ENCODE data around the gene PIKFYVE. TPM values are rescaled to one million over a fixed set of nuclear protein-coding genes. Genes with fewer than 3 reads are reported as not detected.

PIKFYVE gene
- total and polyA plus RNA-seq, 2 experiments from 2014 or later = 4.8 to 19.7 TPM

DNA sequence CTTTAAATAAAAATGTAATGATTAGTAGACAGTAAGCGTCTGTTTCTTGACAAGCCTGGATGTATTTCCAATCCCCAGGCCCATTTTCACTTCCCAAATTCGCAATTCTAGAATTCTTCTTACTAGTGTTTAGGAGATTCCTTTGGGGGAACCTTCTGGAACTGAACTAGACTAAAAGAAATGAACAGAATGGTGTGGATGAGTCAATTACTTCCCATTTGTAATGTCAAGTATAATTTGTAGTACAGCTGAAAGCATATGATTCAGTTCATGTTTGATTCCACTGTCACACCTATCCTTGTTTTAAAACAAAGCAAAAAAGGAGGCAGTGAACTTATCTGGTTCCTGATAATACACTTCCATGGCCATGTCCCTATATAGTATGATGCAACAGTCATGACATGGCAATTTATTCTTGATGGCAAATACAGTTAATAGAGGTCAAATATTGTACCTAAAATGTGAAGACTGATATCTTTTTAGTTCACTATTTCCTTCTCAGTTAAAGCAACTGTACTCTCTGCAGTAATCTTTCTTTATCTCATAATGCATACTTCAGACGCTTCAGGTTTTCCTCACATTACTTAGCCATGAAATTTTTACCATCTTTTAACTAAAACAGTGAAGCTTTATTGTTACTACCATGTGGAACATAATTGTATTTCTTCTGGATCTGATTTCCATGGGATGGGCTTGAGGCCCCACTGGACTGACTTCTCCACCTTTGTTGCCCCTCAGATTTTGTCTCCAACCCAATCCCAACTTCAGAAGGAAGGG is 13.2 kb upstream of the PIKFYVE start:
- TF ChIP-seq EZH2phosphoT487 (IDR thresholded peaks at IDR 0.05; ENCODE audit: insufficient read depth, low read depth) (no peak), EZH2 (IDR thresholded peaks at IDR 0.05; ENCODE audit: insufficient read depth, poor library complexity, severe bottlenecking) (no peak)
- 98% methylated on average over 3 of the region's 3 CpGs for WGBS, 2 experiments (ENCODE audit: low coverage in 1 of 2, low lambda C conversion rate in 2 of 2, missing lambda C conversion rate in 2 of 2)
- in situ Hi-C loops (cut with MboI) = no loop called here
- Histone ChIP-seq H3K4me2 (ENCODE audit: unreplicated experiment) (peak overlapping the region; percentile 98), H2AFZ (peak overlapping the region; percentile 98), H3K79me2 (ENCODE audit: insufficient read depth) (no peaks in the 10 kb centered on the region), H3K9me2 (ENCODE audit: insufficient read depth) (no peaks in the 10 kb centered on the region), H3K4me3 (0 out of 2 replicates have a peak overlapping the region, but pooled peaks have one; percentile 97), H3F3A (ENCODE audit: insufficient read depth) (peaks cover 16% of the 10 kb centered on the region), H3K27me3 (replicated peaks; ENCODE audit: insufficient read depth) (no peaks in the 10 kb centered on the region), H3K36me3 (ENCODE audit: low read depth) (peaks cover 4% of the 10 kb centered on the region; the same call in 1 of the 2 replicates), H3K27ac (0 out of 2 replicates have a peak overlapping the region, but pooled peaks have one; percentile 59), H3K9me3 (ENCODE audit: low read depth) (no peaks in the 10 kb centered on the region), H3K9ac (peak overlapping the region; percentile 74; the same call in 1 of the 2 replicates), H3K4me1 (ENCODE audit: insufficient read depth) (peaks cover 17% of the 10 kb centered on the region), H4K20me1 (ENCODE audit: insufficient read depth) (no peaks in the 10 kb centered on the region)
- peak; percentile 6 for DNase-seq

DNA sequence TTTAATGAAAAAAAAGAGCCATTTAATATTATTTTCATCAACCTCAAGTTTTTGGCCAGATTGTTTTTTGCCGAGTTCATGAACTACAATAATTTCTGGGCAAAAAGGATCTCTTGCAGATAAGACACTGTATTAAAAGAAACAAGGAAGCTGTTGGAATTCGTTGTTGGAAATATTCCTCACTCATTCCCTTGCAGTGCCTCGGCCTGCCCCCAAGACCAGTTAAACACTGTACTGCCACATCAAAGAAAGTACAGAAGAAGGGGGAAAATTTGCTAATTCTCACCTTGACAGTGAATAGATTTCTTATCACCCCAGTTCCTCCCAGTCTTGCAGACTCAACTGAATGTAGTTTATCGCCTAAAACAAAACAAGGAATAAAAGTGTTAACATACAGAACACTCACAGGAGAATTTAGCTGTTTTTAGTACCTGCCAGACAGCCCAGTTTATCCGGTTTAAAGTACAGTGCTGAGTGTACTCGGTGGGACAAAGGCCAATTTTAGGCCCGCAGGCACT is 12.4 kb upstream of the PIKFYVE start:
- WGBS, 2 experiments (ENCODE audit: low coverage in 1 of 2, low lambda C conversion rate in 2 of 2, missing lambda C conversion rate in 2 of 2) = 1 to 6% methylated on average over 7 of the region's 7 CpGs
- H3K4me2 ChIP-seq (ENCODE audit: unreplicated experiment) = peak overlapping the region; percentile 98
- in situ Hi-C loops (cut with MboI) = no loop called here

DNA sequence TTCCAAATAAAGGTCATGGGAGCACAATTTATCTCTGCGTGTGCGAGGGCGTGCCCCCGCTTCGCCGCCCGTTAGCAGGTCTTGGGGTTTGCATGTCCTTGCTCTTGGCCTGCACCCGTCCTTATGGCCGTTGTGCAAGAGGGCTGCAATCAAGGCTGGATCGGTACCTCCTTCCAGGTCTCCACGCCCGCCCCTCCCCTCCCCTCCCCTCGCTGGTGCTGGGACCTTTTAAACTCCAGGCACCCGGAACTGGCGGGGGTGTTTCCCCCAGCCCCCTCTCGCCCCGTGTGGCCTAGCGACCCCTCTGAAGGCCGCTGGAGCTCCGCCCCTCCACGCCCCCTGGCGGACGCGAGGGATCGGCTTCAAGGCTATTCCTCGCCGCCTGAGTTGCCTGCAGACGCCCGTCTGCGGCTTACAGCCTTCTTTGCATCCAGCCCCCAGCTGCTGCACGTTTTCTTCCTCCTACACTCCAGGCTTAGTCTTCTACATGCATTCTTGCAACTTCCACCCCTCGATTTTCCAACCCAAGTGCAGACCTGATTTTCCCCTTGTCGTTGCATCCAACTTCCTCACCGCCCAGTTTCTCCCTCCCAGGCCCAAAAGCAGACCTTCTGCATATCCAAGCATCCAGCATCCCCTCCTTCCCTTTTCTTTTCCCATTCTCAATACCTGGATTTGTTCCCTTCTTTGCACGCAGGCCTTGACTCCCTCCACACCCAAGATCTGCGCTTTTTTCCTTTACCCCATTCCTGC is 11.8 kb upstream of the PIKFYVE start:
- H2AFZ ChIP-seq = peak overlapping the region; percentile 98
- H3K27me3 ChIP-seq (replicated peaks; ENCODE audit: insufficient read depth) = no peaks in the 10 kb centered on the region
- H3K9me2 ChIP-seq (ENCODE audit: insufficient read depth) = no peaks in the 10 kb centered on the region
- H3K4me2 ChIP-seq (ENCODE audit: unreplicated experiment) = peak overlapping the region; percentile 98
- H3K79me2 ChIP-seq (ENCODE audit: insufficient read depth) = no peaks in the 10 kb centered on the region
- DNase-seq = peak; percentile 93
- H3K9ac ChIP-seq = peak overlapping the region; percentile 74
- TF ChIP-seq EZH2phosphoT487 (IDR thresholded peaks at IDR 0.05; ENCODE audit: insufficient read depth, low read depth) (no peak), EZH2 (IDR thresholded peaks at IDR 0.05; ENCODE audit: insufficient read depth, poor library complexity, severe bottlenecking) (no peak)
- in situ Hi-C loops (cut with MboI) = no loop called here
- H3K9me3 ChIP-seq (ENCODE audit: low read depth) = no peaks in the 10 kb centered on the region
- H3K4me3 ChIP-seq = peak overlapping the region; percentile 97
- H3K36me3 ChIP-seq (ENCODE audit: low read depth) = no peaks in the 10 kb centered on the region
- 0 to 1% methylated on average over 25 to 27 of the region's 36 CpGs for WGBS, 2 experiments (ENCODE audit: low coverage in 1 of 2, low lambda C conversion rate in 2 of 2, missing lambda C conversion rate in 2 of 2)
- H4K20me1 ChIP-seq (ENCODE audit: insufficient read depth) = no peaks in the 10 kb centered on the region
- peak overlapping the region; percentile 59 for H3K27ac ChIP-seq
- peaks cover 17% of the 10 kb centered on the region for H3K4me1 ChIP-seq (ENCODE audit: insufficient read depth)
- peaks cover 16% of the 10 kb centered on the region for H3F3A ChIP-seq (ENCODE audit: insufficient read depth)

More for the DNA sequence above, 12.4 kb upstream of the PIKFYVE start:
- H4K20me1 ChIP-seq (ENCODE audit: insufficient read depth) = no peaks in the 10 kb centered on the region
- H3K9me2 ChIP-seq (ENCODE audit: insufficient read depth) = no peaks in the 10 kb centered on the region
- no peaks in the 10 kb centered on the region for H3K9me3 ChIP-seq (ENCODE audit: low read depth)
- peak overlapping the region; percentile 98 for H2AFZ ChIP-seq
- no peak for TF ChIP-seq EZH2 (IDR thresholded peaks at IDR 0.05; ENCODE audit: insufficient read depth, poor library complexity, severe bottlenecking)
- no peak for TF ChIP-seq EZH2phosphoT487 (IDR thresholded peaks at IDR 0.05; ENCODE audit: insufficient read depth, low read depth)
- peak overlapping the region; percentile 74 for H3K9ac ChIP-seq
- H3K27ac ChIP-seq = peak overlapping the region; percentile 59
- H3K79me2 ChIP-seq (ENCODE audit: insufficient read depth) = no peaks in the 10 kb centered on the region
- peaks cover 17% of the 10 kb centered on the region for H3K4me1 ChIP-seq (ENCODE audit: insufficient read depth)
- no peaks in the 10 kb centered on the region for H3K27me3 ChIP-seq (replicated peaks; ENCODE audit: insufficient read depth)
- H3K36me3 ChIP-seq (ENCODE audit: low read depth) = no peaks in the 10 kb centered on the region
- H3K4me3 ChIP-seq = peak overlapping the region; percentile 97
- peaks cover 16% of the 10 kb centered on the region for H3F3A ChIP-seq (ENCODE audit: insufficient read depth)
- peak; percentile 19 for DNase-seq

DNA sequence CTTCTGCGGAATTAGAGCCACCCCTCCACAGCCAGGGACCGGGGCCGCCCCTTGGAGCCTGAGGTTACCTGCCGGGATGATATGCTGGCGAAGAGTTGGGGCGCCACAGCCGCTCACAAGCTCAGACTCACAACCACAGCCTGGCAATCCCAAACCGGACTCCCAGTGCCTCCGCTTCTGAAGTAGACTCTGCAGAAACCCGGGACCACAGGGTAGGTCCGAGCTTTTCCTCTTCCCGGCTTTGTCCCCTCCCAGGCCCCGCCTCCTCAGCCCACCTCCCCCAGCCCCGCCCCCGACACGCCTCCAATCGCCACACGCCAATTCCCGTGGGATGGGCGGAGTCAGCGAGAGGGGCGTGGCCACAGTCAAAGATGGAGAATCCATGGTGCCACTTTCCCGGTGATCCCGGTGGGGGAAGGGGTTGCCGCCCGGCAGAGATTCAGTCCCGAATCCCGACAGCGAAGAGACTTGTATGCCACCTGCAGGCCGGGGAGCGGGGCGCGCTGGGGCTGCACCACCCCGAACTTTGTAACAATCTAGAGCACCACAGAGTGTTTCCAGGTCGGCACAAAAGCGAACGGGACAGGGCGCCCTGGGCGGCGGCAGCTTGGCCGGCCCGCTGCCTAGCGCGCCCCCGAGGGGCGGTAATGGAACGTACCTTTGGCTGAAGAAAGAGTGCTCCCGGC is 11.0 kb upstream of the PIKFYVE start, which contains the start of gene IDH1:
IDH1 (minus strand) TSS at position 201 of the 686 bp plus-strand sequence. CDS start 3,520 bp downstream, outside the sequence.
- Histone ChIP-seq H3K4me3 (peak within 1 kb of the TSS; percentile 97), H3K4me1 (ENCODE audit: insufficient read depth) (peaks cover 15% of the 10 kb centered on the region), H3F3A (ENCODE audit: insufficient read depth) (peaks cover 16% of the 10 kb centered on the region), H3K9ac (peak within 1 kb of the TSS; percentile 74), H4K20me1 (ENCODE audit: insufficient read depth) (no peaks in the 10 kb centered on the region), H3K4me2 (ENCODE audit: unreplicated experiment) (peak within 1 kb of the TSS; percentile 98), H3K27ac (peak within 1 kb of the TSS; percentile 59), H3K79me2 (ENCODE audit: insufficient read depth) (no peaks in the 10 kb centered on the region), H3K9me2 (ENCODE audit: insufficient read depth) (no peaks in the 10 kb centered on the region), H3K9me3 (ENCODE audit: low read depth) (no peaks in the 10 kb centered on the region), H3K27me3 (replicated peaks; ENCODE audit: insufficient read depth) (no peaks in the 10 kb centered on the region), H3K36me3 (ENCODE audit: low read depth) (no peaks in the 10 kb centered on the region), H2AFZ (peak within 1 kb of the TSS; percentile 98)
- in situ Hi-C loops (cut with MboI) = no loop called here
- TF ChIP-seq EZH2 (IDR thresholded peaks at IDR 0.05; ENCODE audit: insufficient read depth, poor library complexity, severe bottlenecking) (no peak), EZH2phosphoT487 (IDR thresholded peaks at IDR 0.05; ENCODE audit: insufficient read depth, low read depth) (no peak)
- WGBS, 2 experiments (ENCODE audit: low coverage in 1 of 2, low lambda C conversion rate in 2 of 2, missing lambda C conversion rate in 2 of 2) = 0 to 1% methylated on average over 40 to 48 of the region's 48 CpGs
- peak; percentile 97 for DNase-seq

Measured in GM23248 (cell line).